Heart left ventricle (tissue), 13 donors: ENCODE data around the gene IFT43.

Source experiments
- CTCF ChIP-seq, 12 donors: fragments of 200-600 bp; sonication (generic) in 4 of 12; IDR thresholded peaks; one replicate each; pipeline versions ENCODE4 v1.5.0 to v1.8.0; 2018 to 2022; ENCODE audit warnings: antibody characterized with exemption in 12 of 12, mild to moderate bottlenecking in 5 of 12
- POLR2A ChIP-seq, 2 donors: fragments of 450-650 bp; IDR thresholded peaks; one replicate each; pipeline ENCODE4 v1.6.1; 2017; ENCODE audit warnings: antibody characterized with exemption in 2 of 2, mild to moderate bottlenecking in 2 of 2, moderate library complexity in 2 of 2
- donor health status: ischemic (EF 13 %, LVEDD 7.1; RV severe dilation, severe dysfunction).
- donor health status: DM: no; HTN: yes; CAD: no.
- donor health status: DM: no; HTN: no; CAD: no.
- donor health status: ischemic (EF 25% LVEDD 6.9; RV normal size, moderate dysfunction).
- donor health status: ischemic (EF 25% LVEDD 5.7; RV mildly dilated, moderate dysfunction).
- donor health status: ischemic (EF 35%, LVEDD 5.7; RV mildly dilated, moderate dysfunction).
- donor health status: nonischemic (EF 11% LVEDD 7.7; RV severe dilation, severe dysfunction).
- donor health status: DM: yes; HTN: yes; CAD: no.
- donor health status: PGD.
- donor health status: ischemic (EF 29% LVEDD 5.4; RV normal size, mild dysfunction).
- donor health status: nonischemic (EF 23%, LVEDD 6.1; RV moderate dilation, normal function).

GRCh38 chr14:76057914-76058313 lies 72.4 kb downstream of the IFT43 start:
- no peak for TF ChIP-seq CTCF (IDR thresholded peaks at IDR 0.05)
- no peak for TF ChIP-seq POLR2A (IDR thresholded peaks at IDR 0.05)
